HG02884 (cell line): Measurements from ENCODE around the gene RNF146.
"Not testable (repeated sequence)": the region's sequence is repeated elsewhere in the genome, so short reads cannot be mapped to it uniquely, and the experiment has no call there.

Experiments used
- ATAC-seq: cut with Tn5 transposase; IDR thresholded peaks from one replicate; pipeline ENCODE4 v1.9.1; 2021; ENCODE audit warnings: mild to moderate bottlenecking, moderate library complexity; ENCODE audit not compliant: unreplicated experiment

Gene RNF146

GRCh38 chr6:127279815-127280214 is 13.2 kb downstream of the RNF146 start:
- no peak for ATAC-seq

- no peak for ATAC-seq
Measured at GRCh38 chr6:127282184-127282583, 15.5 kb downstream of the RNF146 start.

GRCh38 chr6:127288705-127289104 is 22.0 kb downstream of the RNF146 start:
- no peak for ATAC-seq

- no peak for ATAC-seq
Measured at GRCh38 chr6:127289934-127290333, 23.3 kb downstream of the RNF146 start.

- ATAC-seq = peak; percentile 36
Measured at GRCh38 chr6:127290391-127291265, 24.0 kb downstream of the RNF146 start.

GRCh38 chr6:127291495-127291894 is 24.8 kb downstream of the RNF146 start:
- peak; percentile 82 for ATAC-seq

- ATAC-seq = no peak
Measured at GRCh38 chr6:127297502-127298070, 30.9 kb downstream of the RNF146 start.

- no peak for ATAC-seq
Measured at GRCh38 chr6:127298475-127298874, 31.8 kb downstream of the RNF146 start.

- no peak for ATAC-seq
Measured at GRCh38 chr6:127299522-127300240, 33.0 kb downstream of the RNF146 start.

- no peak for ATAC-seq
Measured at GRCh38 chr6:127300411-127300810, 33.7 kb downstream of the RNF146 start.

GRCh38 chr6:127301199-127301700 is 34.6 kb downstream of the RNF146 start:
- ATAC-seq = no peak

GRCh38 chr6:127302728-127303660 is 36.3 kb downstream of the RNF146 start:
- ATAC-seq = peak; percentile 84

- no peak for ATAC-seq
Measured at GRCh38 chr6:127303917-127304316, 37.3 kb downstream of the RNF146 start.

- ATAC-seq = no peak
Measured at GRCh38 chr6:127305741-127306140, 39.1 kb downstream of the RNF146 start.

GRCh38 chr6:127317388-127318128 is 50.9 kb downstream of the RNF146 start:
- no peak for ATAC-seq

- no peak for ATAC-seq
Measured at GRCh38 chr6:127319686-127320085, 53.0 kb downstream of the RNF146 start.

GRCh38 chr6:127328043-127328609 is 61.5 kb downstream of the RNF146 start:
- no peak for ATAC-seq

GRCh38 chr6:127331256-127331655 is 64.6 kb downstream of the RNF146 start:
- ATAC-seq = not testable (repeated sequence)

GRCh38 chr6:127332383-127332961 is 65.8 kb downstream of the RNF146 start:
- ATAC-seq = no peak
